MM.1S (cell line): ENCODE measurements around the gene TMEM72.

Experiments
- EZH2 ChIP-seq: fragments of 300-600 bp; sonication (generic); optimal IDR thresholded peaks from 2 replicates; pipeline ENCODE3; 2017; ENCODE audit warnings: low read depth, mild to moderate bottlenecking, antibody characterized with exemption, low read length, mixed read lengths
- TF ChIP-seq, protein P1 (sequence below): fragments of 300-600 bp; sonication (generic); IDR thresholded peaks from 2 replicates; pipeline ENCODE4 v1.5.1; 2016; ENCODE audit warnings: antibody characterized with exemption, low read length, mixed read lengths

DNA sequence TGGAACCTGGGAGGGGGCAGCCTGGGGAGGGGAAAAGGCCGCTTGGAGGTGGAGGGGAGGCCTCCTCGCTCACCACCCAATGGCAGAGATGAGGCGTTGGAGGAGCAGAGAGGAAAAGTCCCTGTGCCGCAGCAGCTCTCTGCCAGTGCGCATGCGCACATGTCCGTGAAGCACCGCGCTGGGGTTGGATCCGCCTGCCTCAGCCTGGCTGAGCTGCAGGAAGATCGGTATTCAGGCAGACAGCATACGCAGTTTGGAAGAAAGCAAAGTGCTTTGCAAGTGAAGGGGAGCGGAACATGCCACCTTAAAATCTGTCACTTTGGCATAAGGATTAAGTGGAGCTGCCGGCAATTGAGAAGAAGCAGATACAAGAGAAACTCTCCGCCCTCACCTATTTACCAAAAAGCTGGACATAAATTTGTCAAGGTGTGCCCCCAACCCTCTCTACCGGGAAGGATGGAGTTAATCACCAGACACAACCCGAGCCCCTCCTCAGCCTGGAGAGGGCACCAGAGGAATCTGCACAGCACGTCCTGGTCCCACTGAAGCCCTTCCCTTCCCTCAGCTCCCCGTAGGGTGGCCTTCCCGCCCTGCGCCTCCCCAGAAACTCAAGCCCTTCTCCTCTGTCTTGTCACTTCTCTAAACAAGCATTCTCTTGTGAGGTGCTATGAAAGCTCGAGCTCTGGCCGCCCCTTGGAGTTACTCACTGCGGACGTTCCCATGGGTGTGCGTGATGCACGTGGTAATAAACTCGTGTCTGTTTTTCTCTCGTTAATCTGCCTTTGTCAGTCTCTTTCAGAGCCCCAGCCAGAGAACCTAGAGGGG, 32.2 kb upstream of the TMEM72 start:
- TF ChIP-seq EZH2 = no peak
- TF ChIP-seq, protein P1, sequence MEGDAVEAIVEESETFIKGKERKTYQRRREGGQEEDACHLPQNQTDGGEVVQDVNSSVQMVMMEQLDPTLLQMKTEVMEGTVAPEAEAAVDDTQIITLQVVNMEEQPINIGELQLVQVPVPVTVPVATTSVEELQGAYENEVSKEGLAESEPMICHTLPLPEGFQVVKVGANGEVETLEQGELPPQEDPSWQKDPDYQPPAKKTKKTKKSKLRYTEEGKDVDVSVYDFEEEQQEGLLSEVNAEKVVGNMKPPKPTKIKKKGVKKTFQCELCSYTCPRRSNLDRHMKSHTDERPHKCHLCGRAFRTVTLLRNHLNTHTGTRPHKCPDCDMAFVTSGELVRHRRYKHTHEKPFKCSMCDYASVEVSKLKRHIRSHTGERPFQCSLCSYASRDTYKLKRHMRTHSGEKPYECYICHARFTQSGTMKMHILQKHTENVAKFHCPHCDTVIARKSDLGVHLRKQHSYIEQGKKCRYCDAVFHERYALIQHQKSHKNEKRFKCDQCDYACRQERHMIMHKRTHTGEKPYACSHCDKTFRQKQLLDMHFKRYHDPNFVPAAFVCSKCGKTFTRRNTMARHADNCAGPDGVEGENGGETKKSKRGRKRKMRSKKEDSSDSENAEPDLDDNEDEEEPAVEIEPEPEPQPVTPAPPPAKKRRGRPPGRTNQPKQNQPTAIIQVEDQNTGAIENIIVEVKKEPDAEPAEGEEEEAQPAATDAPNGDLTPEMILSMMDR = no peak
